HL-60/S4 treated with phorbol 12-myristate 13-acetate at 8.2 ng/mL for 4 days and 3 days (cell line): Measurements from ENCODE around the gene BLTP3A.

ENCODE experiments used
- in situ Hi-C: fragments of 300-500 bp; cut with MboI; formaldehyde crosslinking; loops from 2 replicates; pipeline ENCODE4 v1.15.0; 2022; ENCODE audit warnings: low sequenced_read_pairs

The BLTP3A gene

GRCh38 chr6:34829137-34829536, 37.3 kb downstream of the BLTP3A start:
- in situ Hi-C loops = no loop called here

- in situ Hi-C loops = no loop called here
Measured at GRCh38 chr6:34832942-34833341, 41.1 kb downstream of the BLTP3A start.

DNA sequence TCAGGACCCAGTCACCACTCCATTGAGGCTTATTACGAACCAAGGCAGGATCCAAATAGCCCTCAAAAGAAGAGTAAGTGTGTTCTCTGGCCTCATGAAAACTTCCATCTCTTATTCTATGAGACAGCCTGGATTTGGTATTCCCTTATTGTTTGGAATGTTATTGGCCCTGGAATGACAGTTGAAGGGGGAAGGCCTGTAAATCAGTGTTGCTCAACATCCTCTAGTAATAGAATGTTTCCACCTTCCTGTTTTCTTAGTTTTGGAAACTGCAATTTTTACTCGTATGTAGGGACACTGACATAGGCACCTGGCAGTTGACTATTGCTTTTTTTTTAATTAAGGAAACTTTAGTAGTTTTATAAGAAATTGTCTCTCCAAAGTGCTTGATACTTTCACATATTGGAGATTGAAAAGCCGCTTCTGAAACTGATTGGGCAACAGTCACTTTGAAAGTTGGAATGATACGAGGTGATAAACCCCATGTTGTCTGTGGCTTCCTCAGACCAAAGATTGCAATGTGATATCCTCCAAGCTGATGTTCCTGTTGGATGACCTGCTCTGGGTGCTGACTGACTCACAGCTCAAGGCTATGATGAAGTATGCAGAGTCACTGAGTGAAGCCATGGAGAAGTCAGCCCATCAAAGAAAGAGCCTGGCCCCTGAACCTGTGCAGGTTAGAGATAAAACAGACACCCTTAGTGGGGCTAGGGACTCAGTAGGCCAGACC, 43.1 kb downstream of the BLTP3A start:
- in situ Hi-C loops = no loop called here

- in situ Hi-C loops = no loop called here
Measured at GRCh38 chr6:34836008-34836407, 44.1 kb downstream of the BLTP3A start.

DNA sequence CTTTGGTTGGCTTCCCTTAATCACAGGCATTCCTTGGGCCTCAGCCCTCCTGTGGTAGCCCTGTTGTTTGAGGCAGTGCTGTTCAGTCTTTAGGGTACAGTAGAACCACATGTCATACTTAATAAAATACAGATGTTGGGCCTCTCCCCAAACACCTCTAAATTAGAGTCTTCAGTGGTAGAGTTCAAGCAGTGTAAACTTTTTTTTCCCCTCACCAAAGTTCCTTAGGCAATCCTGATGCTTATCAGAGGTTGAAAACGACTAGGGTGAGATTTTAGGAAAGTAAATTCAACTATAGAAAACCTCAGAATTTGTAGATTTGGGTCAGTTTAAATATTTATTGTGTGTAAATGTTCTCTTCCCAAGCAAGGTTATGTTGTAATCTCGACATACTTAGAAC, 44.6 kb downstream of the BLTP3A start:
- in situ Hi-C loops = no loop called here

- in situ Hi-C loops = no loop called here
Measured at GRCh38 chr6:34837528-34837927, 45.6 kb downstream of the BLTP3A start.

DNA sequence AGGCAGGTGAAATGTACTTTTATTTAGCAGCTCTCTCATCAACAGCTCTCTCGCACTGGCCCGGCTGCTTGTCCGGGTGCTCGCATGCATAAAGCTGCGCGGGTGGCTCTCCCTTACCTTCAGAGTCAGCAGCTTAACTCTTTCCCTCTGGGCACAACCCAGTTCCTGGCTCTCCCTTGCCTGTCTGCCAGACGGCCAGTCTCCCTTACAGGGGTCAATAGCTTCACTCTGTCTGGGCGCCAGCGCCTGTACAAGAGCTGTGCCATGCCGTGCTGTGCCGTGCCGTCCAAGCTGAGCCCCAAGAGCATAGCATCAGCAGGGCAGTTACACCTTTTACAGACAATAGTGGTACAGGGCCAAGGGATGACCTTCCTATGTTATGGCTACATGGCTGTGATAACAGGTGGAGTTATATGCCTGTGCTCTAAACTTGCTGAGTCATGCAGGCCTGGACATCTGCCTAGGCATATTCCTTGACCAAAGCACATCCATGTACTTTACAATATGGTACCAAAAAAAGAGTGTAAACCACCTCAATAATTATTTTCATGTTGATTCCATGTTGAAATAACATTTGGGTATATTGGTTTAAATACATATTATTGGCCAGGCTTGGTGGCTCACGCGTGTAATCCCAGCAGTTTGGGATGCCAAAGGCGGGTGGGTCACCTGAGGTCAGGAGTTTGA, 47.9 kb downstream of the BLTP3A start:
- in situ Hi-C loops = no loop called here
